HL-60 (cell line): ENCODE data around the gene PGAM2.
"Not testable (repeated sequence)": the region's sequence is repeated elsewhere in the genome, so short reads cannot be mapped to it uniquely, and the experiment has no call there.

Source experiments
- CTCF ChIP-seq: IDR thresholded peaks from one replicate; pipeline ENCODE4 v1.5.1; 2011; ENCODE audit warnings: low read length, control low read depth, inconsistent platforms; ENCODE audit not compliant: insufficient read depth
- GABPA ChIP-seq: IDR thresholded peaks from 2 replicates; pipeline ENCODE4 v1.6.1; 2012; ENCODE audit warnings: low read depth
- POLR2AphosphoS5 ChIP-seq: IDR thresholded peaks from 2 replicates; pipeline ENCODE4 v1.6.1; 2012; ENCODE audit warnings: low read depth
- REST ChIP-seq: IDR thresholded peaks from 2 replicates; pipeline ENCODE4 v1.6.1; 2012; ENCODE audit warnings: low read depth; ENCODE audit not compliant: insufficient replicate concordance

- TF ChIP-seq CTCF, POLR2AphosphoS5, GABPA, REST: not testable (repeated sequence)
Observed at GRCh38 chr7:44019825-44020224, 45.5 kb downstream of the PGAM2 start.
